Measurements from ENCODE around the gene TCP11L2. TPM values are rescaled to one million over a fixed set of nuclear protein-coding genes. Genes with fewer than 3 reads are reported as not detected.

Gene TCP11L2
- total RNA-seq, 1 donor from 2014 or later, result 14.0 TPM

DNA sequence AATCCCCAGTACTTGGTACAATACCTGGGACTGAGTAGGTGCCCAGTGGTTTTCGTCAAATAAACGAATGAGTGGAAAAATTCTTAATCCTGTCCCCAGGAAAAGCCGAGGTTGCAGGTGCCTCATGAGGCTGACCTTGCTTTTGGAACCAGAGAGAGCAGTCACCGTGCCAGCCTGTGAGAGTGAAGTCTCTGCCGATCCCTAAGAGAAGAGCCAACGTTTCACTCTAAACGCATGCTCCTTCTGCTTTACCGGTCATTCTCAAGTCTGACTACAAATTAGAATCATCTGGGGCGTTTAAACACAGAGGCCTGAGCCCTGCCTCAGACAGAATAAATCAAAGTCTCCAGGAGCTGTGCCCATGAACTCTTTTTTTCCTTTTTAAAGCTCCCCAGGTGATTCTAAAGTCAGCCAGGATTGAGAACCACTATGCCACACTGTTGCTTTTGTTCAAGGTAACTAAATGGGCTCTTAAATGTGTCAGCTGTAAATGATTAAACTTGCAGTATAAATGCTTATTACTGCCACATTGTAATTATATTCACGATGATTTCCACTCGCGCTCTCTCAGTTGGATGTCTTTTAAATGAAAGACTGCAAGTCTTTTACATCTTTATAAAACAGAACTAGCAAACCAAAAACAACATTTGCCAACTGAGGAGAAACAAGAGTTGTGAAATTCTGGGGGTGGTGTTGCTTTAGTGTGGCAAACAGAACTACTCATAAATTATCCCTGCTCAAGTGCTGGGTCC is 26.9 kb downstream of the TCP11L2 start:
- DNase-seq (ENCODE audit: low spot score), result no peak
- no peaks in the 10 kb centered on the region for H3K36me3 Mint-ChIP-seq (ENCODE audit: low read depth, unreplicated experiment)
- no peak overlapping the region for H3K4me3 Mint-ChIP-seq (ENCODE audit: unreplicated experiment)
- H3K4me1 Mint-ChIP-seq (ENCODE audit: unreplicated experiment), result peaks cover 7% of the 10 kb centered on the region
- H3K9me3 Mint-ChIP-seq (ENCODE audit: unreplicated experiment), result no peaks in the 10 kb centered on the region
- H3K27ac Mint-ChIP-seq (ENCODE audit: unreplicated experiment), result no peak overlapping the region
- TF ChIP-seq CTCF (IDR thresholded peaks at IDR 0.05; ENCODE audit: unreplicated experiment), result no peak
- H3K27me3 Mint-ChIP-seq (ENCODE audit: unreplicated experiment), result peaks cover 1% of the 10 kb centered on the region

- Mint-ChIP-seq H3K27me3 (ENCODE audit: unreplicated experiment) (peaks cover 1% of the 10 kb centered on the region), H3K36me3 (ENCODE audit: low read depth, unreplicated experiment) (no peaks in the 10 kb centered on the region), H3K4me1 (ENCODE audit: unreplicated experiment) (peaks cover 7% of the 10 kb centered on the region), H3K4me3 (ENCODE audit: unreplicated experiment) (no peak overlapping the region), H3K9me3 (ENCODE audit: unreplicated experiment) (no peaks in the 10 kb centered on the region), H3K27ac (ENCODE audit: unreplicated experiment) (no peak overlapping the region)
- no peak for TF ChIP-seq CTCF (IDR thresholded peaks at IDR 0.05; ENCODE audit: unreplicated experiment)
- DNase-seq (ENCODE audit: low spot score), result no peak
Measured at GRCh38 chr12:106331599-106331998, 29.1 kb downstream of the TCP11L2 start.

DNA sequence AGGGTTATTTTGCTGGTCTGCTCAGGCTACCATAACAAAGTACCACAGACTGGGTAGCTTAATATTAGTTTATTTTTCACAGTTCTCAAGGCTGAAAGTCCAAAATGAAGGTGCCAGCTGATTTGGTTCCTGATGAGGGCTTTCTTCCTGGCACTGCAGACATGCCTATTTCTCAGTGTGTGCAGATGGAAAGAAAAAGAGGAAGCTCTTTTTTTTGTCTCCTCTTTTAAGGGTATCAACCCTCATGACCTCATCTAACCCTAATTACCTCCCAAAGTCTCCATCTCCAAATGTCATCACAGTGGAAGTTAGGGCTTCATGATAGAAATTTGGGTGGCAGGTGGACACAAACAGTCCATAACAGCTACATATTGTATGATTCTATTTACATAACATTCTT is 30.0 kb downstream of the TCP11L2 start:
- Mint-ChIP-seq H3K27ac (ENCODE audit: unreplicated experiment) (no peak overlapping the region), H3K4me1 (ENCODE audit: unreplicated experiment) (peaks cover 7% of the 10 kb centered on the region), H3K36me3 (ENCODE audit: low read depth, unreplicated experiment) (no peaks in the 10 kb centered on the region), H3K27me3 (ENCODE audit: unreplicated experiment) (peaks cover 1% of the 10 kb centered on the region), H3K9me3 (ENCODE audit: unreplicated experiment) (no peaks in the 10 kb centered on the region), H3K4me3 (ENCODE audit: unreplicated experiment) (no peak overlapping the region)
- no peak for DNase-seq (ENCODE audit: low spot score)
- TF ChIP-seq CTCF (IDR thresholded peaks at IDR 0.05; ENCODE audit: unreplicated experiment), result no peak

GRCh38 chr12:106333010-106333409 is 30.5 kb downstream of the TCP11L2 start:
- peaks cover 7% of the 10 kb centered on the region for H3K4me1 Mint-ChIP-seq (ENCODE audit: unreplicated experiment)
- no peak overlapping the region for H3K27ac Mint-ChIP-seq (ENCODE audit: unreplicated experiment)
- DNase-seq (ENCODE audit: low spot score), result no peak
- H3K36me3 Mint-ChIP-seq (ENCODE audit: low read depth, unreplicated experiment), result no peaks in the 10 kb centered on the region
- no peak for TF ChIP-seq CTCF (IDR thresholded peaks at IDR 0.05; ENCODE audit: unreplicated experiment)
- no peak overlapping the region for H3K4me3 Mint-ChIP-seq (ENCODE audit: unreplicated experiment)
- H3K27me3 Mint-ChIP-seq (ENCODE audit: unreplicated experiment), result peaks cover 1% of the 10 kb centered on the region
- H3K9me3 Mint-ChIP-seq (ENCODE audit: unreplicated experiment), result no peaks in the 10 kb centered on the region

DNA sequence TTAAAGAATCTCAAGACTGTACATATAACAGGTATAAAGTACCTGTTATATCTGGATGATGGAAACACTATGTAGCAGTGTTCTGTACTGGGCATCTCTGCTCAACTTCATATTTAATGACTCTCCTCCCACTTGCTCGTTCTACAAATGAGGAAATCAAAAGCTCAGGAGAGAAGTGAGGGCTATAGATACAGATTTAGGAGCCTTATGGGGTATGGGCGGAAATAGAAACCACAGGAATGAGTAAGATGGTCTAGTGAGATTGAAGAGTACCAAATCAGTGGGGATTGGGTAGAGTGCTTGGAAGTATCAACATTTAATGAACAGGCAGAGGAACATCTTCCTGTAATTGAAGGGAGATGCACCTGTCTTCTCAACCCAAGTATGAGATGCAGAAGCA is 31.2 kb downstream of the TCP11L2 start:
- Mint-ChIP-seq H3K36me3 (ENCODE audit: low read depth, unreplicated experiment) (no peaks in the 10 kb centered on the region), H3K27ac (ENCODE audit: unreplicated experiment) (no peak overlapping the region), H3K27me3 (ENCODE audit: unreplicated experiment) (no peaks in the 10 kb centered on the region), H3K9me3 (ENCODE audit: unreplicated experiment) (no peaks in the 10 kb centered on the region), H3K4me1 (ENCODE audit: unreplicated experiment) (peaks cover 3% of the 10 kb centered on the region), H3K4me3 (ENCODE audit: unreplicated experiment) (no peak overlapping the region)
- TF ChIP-seq CTCF (IDR thresholded peaks at IDR 0.05; ENCODE audit: unreplicated experiment), result no peak
- no peak for DNase-seq (ENCODE audit: low spot score)
